GM18526 (cell line): ENCODE measurements around the gene UTS2R.

Experiments
- POLR2A ChIP-seq: IDR thresholded peaks from 3 replicates; pipeline ENCODE4 v1.6.1; 2011; ENCODE audit not compliant: insufficient read length; ENCODE audit errors: extremely low read depth

The UTS2R gene

DNA sequence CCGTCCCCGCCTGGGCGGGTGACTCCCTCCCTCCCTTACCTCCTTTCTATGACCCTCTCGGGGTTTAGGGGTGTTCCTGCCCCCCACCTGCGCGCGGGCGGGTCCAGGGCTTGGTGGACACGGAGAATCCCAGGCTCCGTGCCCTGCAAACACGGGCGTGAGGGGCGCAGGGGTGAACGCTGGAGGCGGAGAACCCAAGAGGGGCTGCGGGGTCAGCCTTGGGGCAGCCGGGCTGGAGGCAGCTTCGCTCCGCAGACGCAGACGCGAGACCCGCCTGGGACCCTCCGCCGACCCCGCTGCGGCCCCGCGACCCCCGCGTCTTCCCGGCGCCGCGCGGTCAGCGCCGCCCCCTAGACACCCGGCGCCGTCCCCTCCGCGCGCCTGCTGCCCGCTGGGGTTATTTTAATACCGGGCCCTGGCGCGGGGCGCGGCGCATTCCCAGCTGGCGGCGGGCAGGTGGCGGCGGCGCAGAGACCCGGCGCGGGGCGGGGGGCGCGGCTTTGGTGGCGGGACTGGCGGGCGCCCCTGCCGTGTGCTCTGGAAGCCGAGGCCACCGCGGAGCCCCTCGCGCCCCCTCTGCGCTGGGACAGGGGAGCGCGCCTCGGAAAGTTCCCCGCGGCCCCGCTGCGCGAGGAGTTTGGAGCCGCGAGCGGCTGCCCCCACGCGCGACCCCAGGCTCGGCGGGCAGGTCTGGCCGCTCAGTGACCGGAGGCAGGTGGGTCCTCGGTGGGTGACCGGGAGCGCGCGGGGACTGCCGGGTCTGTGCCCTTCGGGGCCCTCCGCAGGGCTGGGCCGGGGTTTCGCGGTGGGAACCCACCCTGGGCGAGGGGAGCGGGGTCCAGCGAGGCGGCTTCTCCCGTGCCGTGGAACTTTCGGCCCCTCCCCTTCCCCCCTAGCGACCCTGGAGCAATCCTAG is at the start of gene UTS2R:
UTS2R (plus strand) TSS at position 433 of the 916 bp plus-strand sequence. CDS start 2,560 bp downstream, outside the sequence.
- no peak for TF ChIP-seq POLR2A

DNA sequence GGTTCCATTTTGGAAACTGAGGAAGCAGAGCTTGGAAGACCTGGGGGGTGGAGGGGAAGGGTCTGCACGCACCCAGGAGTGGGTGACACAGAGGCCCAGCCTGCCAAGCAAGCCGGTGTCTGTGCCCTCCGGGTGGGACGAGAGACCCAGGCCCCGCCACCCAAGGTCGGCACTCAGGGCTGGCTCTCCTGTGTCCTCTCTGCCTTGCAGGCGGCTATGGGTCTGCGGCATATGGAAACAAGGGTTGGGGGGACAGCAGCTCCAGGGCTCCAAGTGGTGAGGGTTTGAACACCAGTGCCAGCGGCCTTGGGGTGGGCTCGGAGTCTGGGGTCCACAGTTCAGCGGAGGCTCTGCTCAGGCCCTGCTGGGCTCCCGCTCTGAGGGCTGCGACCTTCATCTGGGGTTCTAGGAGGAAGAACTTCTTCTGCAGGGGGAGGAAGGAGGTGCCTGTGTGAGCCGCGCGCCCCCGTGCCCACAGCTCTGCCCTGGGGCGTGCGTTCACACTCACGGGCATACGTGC is 49.6 kb upstream of the UTS2R start:
- no peak for TF ChIP-seq POLR2A

DNA sequence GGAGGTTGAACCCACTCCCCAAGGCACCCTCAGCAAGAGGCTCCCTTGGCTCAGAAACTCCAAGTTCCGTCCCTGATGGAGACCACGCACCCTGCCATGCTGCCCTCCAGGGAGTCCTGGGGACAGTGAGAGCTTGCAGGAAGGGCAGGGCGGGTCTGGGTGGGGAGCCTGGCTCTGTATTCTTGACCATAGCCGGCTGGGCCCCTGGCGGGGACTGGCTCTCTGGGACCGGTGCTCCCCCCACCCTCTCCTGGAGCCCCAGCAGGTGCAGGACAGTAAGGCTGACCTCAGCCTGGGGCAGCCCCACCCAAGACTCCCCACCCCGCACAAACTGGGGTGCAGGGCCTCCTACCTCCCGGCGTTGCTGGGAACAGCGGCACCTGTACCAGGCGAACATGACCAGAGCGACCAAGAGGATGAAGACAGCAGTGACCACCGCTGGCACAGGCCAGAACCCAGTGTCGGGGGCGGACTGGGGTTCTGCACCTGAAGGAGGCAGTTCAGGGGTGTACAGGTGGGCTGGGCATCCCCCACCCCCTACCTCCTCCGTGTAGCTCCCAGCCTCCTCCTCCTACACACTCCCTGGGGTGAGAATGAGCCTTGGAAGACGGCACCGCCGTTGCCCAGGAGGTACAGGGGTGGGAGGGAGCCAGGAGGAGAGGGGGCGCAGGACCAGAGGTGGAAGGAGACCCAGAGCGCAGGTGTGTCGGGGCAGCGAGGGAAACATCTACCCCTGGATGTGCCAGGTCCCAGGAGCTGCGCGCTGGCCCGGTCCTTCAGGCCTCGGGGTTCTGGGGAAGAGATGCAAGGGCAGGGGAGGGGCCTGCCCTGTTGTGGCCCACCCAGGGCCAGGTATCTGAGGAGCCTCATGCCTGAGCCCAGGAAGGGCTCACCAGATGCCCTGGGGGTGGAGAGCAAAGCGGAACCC is 48.8 kb upstream of the UTS2R start:
- TF ChIP-seq POLR2A, result no peak

DNA sequence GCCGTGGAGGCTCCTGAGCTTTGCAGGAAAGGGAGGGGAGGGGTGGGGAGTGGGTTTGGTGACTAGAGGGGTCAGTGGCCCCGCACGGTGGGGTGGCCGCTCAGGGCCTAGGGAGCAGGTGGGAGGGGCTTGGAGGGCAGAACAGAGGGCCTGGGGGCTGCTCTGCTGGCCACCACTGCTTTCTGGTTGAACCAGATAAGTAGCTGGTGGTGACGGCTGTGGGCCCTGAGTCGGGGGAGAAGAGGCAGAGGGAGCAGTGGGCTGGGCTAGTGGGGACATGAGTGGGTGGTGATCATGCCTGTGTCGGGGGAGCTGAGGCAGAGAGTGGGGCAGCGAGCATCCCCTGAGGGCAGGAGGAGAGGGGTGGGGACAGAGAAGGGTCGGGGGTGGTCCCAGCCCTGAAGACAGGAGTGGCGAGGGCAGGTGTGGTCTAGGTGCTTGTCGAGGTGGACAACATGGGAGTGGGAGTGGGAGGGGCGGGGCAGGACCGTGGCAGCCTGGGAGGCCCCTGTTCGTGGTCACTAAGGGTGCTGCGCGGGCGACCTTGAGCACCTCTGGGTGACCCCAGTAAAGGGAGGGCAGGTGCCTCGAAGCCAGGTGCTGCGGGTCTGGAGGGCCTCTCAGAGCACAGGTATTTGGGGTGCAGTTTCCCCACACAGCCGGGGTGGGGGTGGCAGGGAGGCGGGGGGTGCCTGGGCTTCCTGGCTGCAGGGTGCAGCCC is 47.9 kb upstream of the UTS2R start:
- TF ChIP-seq POLR2A, result no peak

DNA sequence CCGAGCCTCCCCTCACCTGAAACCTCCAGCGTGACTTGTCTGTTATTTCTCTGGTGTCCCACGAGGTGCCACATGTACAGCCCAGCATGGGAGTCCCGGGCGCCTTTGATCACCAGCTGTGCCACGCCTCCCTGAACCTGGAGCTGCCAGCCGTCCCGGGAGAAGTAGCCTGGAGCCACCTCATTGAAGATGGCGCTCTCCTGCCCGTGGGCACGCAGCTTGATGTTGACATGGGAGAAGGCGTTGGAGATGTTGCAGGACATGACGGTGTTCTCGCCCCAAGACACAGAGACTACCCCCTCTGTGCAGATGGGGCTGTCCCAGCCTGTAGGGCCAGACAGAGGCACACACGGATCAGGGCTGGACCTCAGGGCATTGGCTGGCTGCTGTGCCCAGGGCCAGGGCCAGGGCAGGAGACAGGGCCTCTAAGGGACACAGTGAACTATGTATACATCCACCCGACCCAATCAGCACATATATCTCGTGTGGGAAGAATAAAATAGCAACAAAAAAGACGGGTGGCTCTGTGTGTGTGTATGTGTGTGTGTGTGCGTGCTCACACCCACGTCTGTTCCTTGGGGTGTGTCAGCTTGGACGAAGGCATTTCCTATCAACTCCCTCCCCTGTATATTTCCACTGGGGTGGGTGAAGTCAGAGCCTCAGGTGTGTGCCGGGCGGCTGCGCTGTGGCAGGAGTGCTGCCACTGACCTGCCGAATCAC is 46.8 kb upstream of the UTS2R start:
- TF ChIP-seq POLR2A, result no peak

DNA sequence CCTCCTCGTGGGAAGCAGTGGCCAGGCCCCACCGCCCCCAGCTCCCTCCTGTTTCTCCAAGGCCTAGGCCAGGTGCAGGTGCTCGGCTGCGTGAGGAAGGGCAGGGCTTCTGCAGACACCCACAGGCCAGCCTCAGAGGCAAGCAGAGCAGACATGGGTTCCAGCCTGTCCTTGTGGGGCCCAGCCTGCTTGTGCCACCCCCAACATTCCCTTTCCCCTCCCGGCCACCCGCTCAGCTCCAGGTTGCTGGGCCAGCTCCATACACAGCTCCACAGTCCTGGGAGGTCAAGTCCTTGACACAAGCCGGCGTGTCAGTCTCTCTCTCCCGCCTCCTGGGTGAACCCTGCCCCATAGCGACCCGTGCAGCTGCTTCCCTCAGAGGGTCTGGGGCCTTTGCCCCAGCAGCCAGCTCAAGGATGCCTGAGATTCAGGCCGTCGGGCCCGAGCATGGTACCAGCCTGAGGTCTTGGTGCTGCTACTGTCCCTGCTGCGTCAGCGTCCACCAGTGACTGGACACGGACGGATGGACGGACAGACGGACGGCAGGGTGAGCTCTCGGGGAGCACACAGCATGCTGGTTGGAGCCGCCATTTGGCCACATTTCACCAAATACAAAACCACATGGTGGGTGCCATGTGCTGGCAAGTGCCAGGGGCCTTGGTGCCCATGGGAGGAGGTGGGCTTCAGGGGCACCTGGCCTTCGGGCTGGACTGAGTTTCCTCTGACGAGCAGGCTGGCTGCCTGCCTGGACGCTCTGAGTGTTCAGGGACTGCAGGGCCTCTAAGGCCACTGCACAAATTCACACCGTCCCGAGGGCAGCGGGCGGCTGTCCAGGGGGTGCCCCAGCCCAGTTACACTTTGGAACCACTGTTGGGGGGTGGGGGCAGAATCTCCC is 46.0 kb upstream of the UTS2R start:
- TF ChIP-seq POLR2A, result no peak

DNA sequence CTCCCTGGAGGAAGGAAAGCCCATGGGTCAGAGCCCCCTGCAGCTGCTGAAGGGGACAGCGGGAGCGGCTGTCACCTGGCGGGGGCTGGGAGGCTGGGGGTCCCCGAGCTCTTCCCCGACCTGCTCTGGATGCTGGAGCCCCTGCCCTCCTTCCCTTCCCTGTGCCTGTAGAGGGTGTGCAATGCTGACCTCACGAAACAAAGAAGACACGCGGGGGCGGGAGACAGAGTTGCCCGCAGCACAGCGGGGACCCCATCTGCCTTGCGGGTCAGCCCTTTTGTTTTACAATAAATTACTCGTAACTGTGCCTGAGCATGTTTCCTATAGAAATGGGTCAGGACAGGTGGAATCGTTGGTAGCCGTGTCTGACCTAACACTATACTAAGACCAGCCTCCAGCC is 44.3 kb upstream of the UTS2R start:
- no peak for TF ChIP-seq POLR2A

DNA sequence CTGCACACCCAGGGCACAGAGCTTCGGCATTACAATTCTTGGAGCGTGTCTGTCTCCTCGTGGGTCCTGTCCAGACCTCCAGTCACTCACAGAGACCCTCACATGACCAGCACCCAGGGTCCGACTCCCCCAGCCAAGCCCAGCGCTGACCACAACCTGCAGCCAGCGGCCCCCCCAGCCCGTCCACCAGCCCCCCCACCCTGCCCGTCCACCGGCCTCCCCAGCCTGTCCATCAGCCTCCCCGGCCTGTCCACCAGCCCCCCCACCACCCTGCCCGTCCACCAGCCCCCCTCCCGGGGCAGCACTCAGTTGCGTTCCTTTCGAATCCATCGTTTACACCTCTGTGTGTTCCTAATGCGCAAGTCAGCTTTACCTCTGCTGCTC is 43.8 kb upstream of the UTS2R start:
- no peak for TF ChIP-seq POLR2A

DNA sequence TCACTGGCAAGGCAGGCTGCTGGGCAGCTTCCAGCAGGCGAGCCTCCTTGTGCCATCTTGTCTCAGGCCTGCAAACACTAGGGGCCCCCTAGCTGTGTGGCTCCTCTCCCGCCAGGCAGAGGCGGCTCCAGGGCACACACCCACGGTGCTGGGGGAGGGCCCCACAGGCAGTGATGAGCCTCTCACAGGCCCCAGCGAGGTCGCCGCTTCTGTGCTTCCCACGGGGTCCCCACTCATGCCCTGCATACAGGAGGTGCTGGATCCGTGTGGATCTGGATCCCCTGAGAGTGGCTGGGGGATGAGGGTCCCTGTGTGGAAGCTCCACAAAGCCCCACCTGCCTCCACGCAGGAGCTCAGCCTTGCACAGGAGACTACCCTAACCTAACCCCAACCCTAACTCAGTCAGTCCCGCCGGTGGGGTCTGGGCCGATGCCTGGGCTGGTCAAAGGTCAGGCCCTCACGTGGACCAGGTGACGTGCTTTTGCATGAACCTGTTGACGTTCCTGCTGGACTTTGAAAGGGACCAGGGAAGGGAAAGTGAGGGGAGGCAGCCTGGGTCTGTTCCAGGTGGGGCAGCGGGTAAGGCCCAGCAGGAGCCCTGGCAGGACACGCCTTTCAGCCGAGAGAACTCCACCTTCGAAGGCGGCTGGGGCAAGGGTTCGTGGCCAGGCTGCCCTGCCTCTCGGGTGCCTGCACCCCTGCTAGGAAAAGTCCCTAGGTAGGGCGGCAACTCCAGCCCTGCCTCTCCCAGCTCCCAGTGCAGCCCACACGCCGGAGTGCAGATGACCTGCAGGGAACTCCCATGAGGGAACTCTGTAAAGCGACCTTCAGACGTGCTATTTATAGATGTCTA is 43.2 kb upstream of the UTS2R start:
- no peak for TF ChIP-seq POLR2A

DNA sequence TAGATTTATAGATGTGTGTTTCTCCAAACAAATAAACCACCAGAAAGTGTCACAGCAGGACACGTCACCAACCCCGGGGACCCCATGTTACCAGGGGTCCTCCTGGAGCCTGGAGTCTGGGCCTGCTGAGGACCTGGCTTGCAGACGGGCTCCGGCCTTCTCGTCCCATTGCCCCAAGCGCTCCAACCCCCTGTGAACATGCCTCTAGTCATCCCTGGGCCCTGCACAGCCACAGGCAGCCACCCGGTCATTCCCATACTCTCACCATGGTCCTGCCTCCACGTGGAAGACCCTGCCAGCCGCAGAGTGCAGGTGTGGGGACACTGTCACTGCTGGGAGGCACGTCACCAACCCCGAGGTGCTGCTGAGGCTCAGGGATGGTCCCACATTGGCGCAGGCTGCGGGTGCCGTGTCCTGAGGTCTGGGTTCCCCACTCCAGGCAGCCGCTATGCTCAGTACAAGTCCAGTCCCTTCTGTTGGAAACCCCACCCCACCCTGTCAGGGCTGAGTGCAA is 42.5 kb upstream of the UTS2R start:
- TF ChIP-seq POLR2A, result no peak

DNA sequence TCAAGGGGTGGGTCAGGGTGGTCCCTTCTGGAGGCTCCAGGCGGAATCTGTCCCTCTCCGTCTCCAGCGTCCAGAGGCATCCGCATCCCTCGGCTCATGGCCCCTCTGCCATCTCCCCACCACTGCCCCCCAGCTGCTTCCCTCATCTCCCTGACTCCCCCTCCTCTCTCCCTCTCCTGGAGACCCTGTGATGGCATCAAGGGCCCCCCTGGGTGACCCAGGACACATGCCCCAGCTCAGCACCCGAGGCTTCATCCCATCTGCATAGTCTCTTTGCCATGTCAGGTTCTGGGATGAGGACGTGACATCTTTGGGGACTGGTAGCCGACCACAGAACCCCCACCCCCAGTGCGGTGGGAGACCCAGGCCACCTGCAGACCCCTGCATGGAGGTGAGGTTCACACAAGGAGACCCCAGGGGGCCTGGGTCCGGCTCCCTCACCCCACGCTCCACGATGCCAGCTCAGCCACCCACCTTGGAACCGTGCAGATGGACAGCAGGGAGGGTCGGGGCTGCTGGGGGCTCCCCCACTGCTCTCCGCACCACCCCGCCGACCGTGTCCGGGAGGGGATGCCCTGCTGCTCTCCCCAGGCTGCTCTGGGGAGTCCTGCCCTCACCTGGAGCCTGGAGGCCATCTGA is 41.8 kb upstream of the UTS2R start:
- no peak for TF ChIP-seq POLR2A

DNA sequence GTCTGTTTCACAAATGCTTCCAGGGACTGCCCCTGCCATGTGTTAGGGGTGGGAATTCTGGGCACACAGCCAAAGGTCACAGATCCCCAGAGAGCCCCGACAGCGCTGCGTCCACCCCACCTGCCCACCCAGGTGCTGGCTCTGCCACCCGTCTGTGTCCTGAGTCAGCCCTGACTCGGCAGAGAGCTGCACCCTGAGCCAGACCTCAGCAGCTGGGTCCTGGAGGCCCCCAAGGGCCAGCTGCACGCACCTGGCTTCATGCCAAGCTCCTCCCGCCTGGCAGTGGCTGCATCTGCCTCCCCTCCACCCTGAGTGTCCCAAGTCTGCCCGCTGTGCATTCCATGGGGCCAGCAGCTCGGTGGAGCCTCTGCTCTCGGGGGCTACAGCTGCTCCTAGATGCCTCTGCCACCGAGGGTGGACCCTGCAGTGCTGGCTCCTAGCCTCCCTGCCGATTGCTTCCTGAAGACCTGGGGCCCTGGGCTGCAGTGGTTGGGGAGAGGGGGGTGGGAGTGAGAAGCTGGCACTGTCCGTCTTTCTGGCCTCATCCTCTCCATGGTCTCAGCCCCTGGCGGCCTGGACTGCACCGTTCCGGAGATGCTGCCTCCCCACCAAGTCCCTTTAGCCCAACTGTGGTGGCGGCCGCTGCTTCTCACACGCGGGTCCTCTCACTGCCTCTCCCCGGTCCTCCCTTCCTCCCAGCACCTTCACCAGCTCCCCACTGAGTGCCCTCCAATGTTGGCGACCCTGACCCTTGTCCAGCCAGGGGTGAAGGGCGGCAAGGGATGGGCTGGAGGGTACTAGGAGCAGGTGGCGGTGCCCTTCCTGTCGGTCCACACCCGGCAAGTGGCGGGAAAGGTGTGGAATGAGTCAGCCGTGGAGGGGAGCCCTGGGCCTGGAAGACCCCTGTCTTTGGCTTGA is 41.0 kb upstream of the UTS2R start:
- TF ChIP-seq POLR2A, result no peak
